Measurements from ENCODE around the gene KLRC4. TPM values are rescaled to one million over a fixed set of nuclear protein-coding genes. Genes with fewer than 3 reads are reported as not detected.

KLRC4 gene
- total RNA-seq, 1 donor from 2014 or later, result 3.1 TPM

DNA sequence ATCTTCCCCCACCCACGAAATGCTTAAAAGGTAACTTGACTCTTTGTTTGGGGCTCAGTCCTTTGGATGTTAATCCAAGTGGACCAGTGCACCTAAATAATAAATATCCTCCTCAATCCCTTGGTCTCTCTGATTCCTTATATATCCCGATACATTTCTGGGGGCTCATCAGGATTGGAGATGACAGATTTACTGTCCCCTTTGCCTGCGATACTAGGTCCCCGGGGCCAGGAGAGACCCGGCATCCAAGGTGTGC, 46.0 kb downstream of the KLRC4 start:
- DNase-seq (ENCODE audit: extremely low spot score, unreplicated experiment), result no peak
- Mint-ChIP-seq H3K4me3 (ENCODE audit: unreplicated experiment) (no peak overlapping the region), H3K27ac (ENCODE audit: unreplicated experiment) (no peak overlapping the region), H3K4me1 (ENCODE audit: unreplicated experiment) (peaks cover 33% of the 10 kb centered on the region), H3K27me3 (ENCODE audit: unreplicated experiment) (no peaks in the 10 kb centered on the region), H3K9me3 (ENCODE audit: unreplicated experiment) (peaks cover 7% of the 10 kb centered on the region), H3K36me3 (ENCODE audit: unreplicated experiment) (peaks cover 7% of the 10 kb centered on the region)
- TF ChIP-seq, protein P1, sequence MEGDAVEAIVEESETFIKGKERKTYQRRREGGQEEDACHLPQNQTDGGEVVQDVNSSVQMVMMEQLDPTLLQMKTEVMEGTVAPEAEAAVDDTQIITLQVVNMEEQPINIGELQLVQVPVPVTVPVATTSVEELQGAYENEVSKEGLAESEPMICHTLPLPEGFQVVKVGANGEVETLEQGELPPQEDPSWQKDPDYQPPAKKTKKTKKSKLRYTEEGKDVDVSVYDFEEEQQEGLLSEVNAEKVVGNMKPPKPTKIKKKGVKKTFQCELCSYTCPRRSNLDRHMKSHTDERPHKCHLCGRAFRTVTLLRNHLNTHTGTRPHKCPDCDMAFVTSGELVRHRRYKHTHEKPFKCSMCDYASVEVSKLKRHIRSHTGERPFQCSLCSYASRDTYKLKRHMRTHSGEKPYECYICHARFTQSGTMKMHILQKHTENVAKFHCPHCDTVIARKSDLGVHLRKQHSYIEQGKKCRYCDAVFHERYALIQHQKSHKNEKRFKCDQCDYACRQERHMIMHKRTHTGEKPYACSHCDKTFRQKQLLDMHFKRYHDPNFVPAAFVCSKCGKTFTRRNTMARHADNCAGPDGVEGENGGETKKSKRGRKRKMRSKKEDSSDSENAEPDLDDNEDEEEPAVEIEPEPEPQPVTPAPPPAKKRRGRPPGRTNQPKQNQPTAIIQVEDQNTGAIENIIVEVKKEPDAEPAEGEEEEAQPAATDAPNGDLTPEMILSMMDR (IDR thresholded peaks at IDR 0.05), result no peak

DNA sequence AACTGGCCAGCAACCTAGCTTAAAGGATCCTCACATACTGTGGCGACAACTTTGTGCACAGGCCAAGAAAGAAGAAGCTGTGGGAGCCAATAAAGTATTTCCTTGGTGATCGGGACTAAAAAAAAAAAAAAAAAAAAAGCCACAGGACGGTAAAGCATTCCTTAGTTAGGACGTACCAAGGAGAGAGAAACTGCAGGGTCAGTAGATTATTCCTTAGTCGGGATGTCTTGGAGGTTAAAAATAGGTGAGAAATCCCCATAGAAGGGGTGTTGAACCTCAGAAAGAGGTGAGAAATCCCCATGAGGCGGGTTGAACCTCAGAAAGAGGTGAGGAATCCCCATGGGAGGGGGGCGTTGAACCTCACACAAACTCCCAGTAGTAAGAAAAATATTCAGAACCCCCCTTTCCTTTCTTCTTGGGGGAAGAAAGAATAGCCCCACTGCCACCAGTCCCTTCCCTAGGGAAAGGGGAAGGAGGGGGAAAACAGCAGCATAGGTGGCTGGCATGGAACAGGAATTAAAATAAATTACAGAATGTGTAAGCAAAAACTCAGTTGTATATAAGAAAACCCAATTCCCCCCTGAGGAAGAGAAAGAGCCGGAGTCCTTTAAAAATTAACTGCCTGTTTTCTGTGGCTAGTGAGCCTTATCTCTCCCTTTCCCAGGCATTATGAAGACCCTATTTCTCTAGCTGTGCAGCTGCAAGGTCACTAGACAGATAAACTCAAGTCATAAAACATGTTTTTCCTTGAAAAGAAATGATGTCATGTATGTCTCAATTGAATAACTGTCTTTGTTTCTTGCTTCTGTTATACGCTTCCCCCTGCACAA, 46.5 kb downstream of the KLRC4 start:
- TF ChIP-seq, protein P1 (IDR thresholded peaks at IDR 0.05), result no peak
- H3K27ac Mint-ChIP-seq (ENCODE audit: unreplicated experiment), result no peak overlapping the region
- no peak overlapping the region for H3K4me3 Mint-ChIP-seq (ENCODE audit: unreplicated experiment)

DNA sequence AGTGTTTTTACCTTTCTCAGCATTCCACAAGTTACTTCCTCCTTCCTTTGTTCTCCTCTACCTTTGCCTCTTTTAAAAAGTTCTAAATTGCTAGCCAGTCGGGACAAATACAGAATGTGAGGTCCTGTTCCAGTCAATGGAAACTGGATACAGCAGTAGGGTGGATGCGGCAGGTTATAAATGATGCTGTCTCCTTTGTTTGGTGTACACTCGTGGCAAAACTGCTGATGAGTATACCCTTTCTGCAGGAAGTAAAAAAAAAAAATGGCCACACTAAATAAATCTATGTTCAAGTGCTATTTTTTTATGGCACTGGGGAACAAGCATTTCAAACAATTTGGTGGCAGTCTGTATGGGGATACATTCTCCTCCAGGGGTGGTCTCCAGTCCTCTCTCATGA, 47.2 kb downstream of the KLRC4 start:
- no peaks in the 10 kb centered on the region for H3K36me3 Mint-ChIP-seq (ENCODE audit: unreplicated experiment)
- H3K9me3 Mint-ChIP-seq (ENCODE audit: unreplicated experiment), result no peaks in the 10 kb centered on the region
- no peak overlapping the region for H3K4me3 Mint-ChIP-seq (ENCODE audit: unreplicated experiment)
- no peaks in the 10 kb centered on the region for H3K27me3 Mint-ChIP-seq (ENCODE audit: unreplicated experiment)
- no peak for DNase-seq (ENCODE audit: extremely low spot score, unreplicated experiment)
- H3K27ac Mint-ChIP-seq (ENCODE audit: unreplicated experiment), result no peak overlapping the region
- TF ChIP-seq, protein P1 (IDR thresholded peaks at IDR 0.05), result no peak
- H3K4me1 Mint-ChIP-seq (ENCODE audit: unreplicated experiment), result peaks cover 31% of the 10 kb centered on the region

More for the DNA sequence above, 46.5 kb downstream of the KLRC4 start:
- H3K36me3 Mint-ChIP-seq (ENCODE audit: unreplicated experiment), result peaks cover 2% of the 10 kb centered on the region
- no peak for DNase-seq (ENCODE audit: extremely low spot score, unreplicated experiment)
- peaks cover 1% of the 10 kb centered on the region for H3K9me3 Mint-ChIP-seq (ENCODE audit: unreplicated experiment)
- H3K4me1 Mint-ChIP-seq (ENCODE audit: unreplicated experiment), result peaks cover 31% of the 10 kb centered on the region
- no peaks in the 10 kb centered on the region for H3K27me3 Mint-ChIP-seq (ENCODE audit: unreplicated experiment)

DNA sequence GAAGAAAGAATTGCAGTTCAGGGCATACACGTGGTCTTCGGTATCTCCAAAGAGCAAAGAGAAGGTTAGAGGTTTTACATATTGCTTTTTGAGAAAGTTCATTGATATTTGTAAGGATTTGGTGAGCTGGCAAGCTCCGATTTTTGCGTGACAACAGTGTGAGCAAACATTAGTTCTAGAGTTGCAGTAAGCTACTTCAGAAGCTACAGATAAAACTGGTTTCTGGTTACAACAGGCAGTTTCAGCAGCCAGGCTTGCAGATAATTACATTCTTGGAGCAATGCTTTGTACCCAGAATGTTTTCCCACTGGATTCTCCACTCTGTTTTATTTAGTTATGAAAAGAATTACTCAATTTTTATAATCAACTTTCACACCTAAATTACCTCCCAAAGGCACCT, 47.9 kb downstream of the KLRC4 start:
- H3K9me3 Mint-ChIP-seq (ENCODE audit: unreplicated experiment), result no peaks in the 10 kb centered on the region
- H3K4me1 Mint-ChIP-seq (ENCODE audit: unreplicated experiment), result peaks cover 25% of the 10 kb centered on the region
- peak overlapping the region; percentile 10 for H3K4me3 Mint-ChIP-seq (ENCODE audit: unreplicated experiment)
- DNase-seq (ENCODE audit: extremely low spot score, unreplicated experiment), result no peak
- no peaks in the 10 kb centered on the region for H3K36me3 Mint-ChIP-seq (ENCODE audit: unreplicated experiment)
- no peak overlapping the region for H3K27ac Mint-ChIP-seq (ENCODE audit: unreplicated experiment)
- no peaks in the 10 kb centered on the region for H3K27me3 Mint-ChIP-seq (ENCODE audit: unreplicated experiment)
- TF ChIP-seq, protein P1 (IDR thresholded peaks at IDR 0.05), result no peak

DNA sequence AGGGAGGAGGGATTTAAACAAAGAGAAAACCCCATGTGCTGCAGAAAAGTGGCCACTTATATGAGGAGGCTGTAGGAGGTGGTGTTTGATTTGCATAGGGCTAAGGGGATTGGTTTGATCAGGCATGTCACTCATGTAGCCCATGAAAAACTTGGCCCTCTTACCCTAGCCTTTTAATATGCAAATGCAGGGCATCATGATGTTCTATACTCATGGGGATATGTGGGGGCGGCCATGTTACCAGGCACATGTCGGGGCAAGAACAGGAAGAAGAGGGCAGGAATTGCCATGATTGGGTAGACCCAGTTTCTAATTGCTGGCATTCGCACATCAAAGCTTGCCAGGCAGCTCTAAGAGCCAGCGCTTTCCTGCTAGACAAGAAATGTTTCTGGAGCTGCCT, 48.5 kb downstream of the KLRC4 start:
- TF ChIP-seq, protein P1 (IDR thresholded peaks at IDR 0.05), result no peak
- no peaks in the 10 kb centered on the region for H3K27me3 Mint-ChIP-seq (ENCODE audit: unreplicated experiment)
- H3K4me1 Mint-ChIP-seq (ENCODE audit: unreplicated experiment), result peaks cover 28% of the 10 kb centered on the region
- H3K4me3 Mint-ChIP-seq (ENCODE audit: unreplicated experiment), result no peak overlapping the region
- no peaks in the 10 kb centered on the region for H3K36me3 Mint-ChIP-seq (ENCODE audit: unreplicated experiment)
- H3K9me3 Mint-ChIP-seq (ENCODE audit: unreplicated experiment), result no peaks in the 10 kb centered on the region
- no peak overlapping the region for H3K27ac Mint-ChIP-seq (ENCODE audit: unreplicated experiment)
- DNase-seq (ENCODE audit: extremely low spot score, unreplicated experiment), result no peak
